Esophagus muscularis mucosa (tissue), 3 donors: ENCODE data around the gene CAMTA1.

Experiments used
- CTCF ChIP-seq, 3 experiments: fragments of 200-600 bp in 2 of 3; fragments of 450-650 bp in 1 of 3; sonication (generic) in 2 of 3; IDR thresholded peaks; one replicate each; pipeline ENCODE4 v1.5.1; 2017 to 2019; ENCODE audit warnings: antibody characterized with exemption in 3 of 3, mild to moderate bottlenecking in 2 of 3, moderate library complexity in 1 of 3
- POLR2A ChIP-seq: fragments of 450-650 bp; IDR thresholded peaks from one replicate; pipeline ENCODE4 v1.6.1; 2017; ENCODE audit warnings: antibody characterized with exemption, moderate library complexity, mild to moderate bottlenecking, low read depth

- TF ChIP-seq CTCF (IDR thresholded peaks at IDR 0.05) (no peak), POLR2A (no peak)
Measured at GRCh38 chr1:6867321-6867720, 82.1 kb downstream of the CAMTA1 start.
